GM19463 (cell line): Measurements from ENCODE around the gene TPCN2.
A peak's percentile ranks its signal among the peaks of the same experiment; 100 is the strongest.

Source experiments
- ATAC-seq: cut with Tn5 transposase; IDR thresholded peaks from one replicate; pipeline ENCODE4 v1.9.1; 2021; ENCODE audit warnings: mild to moderate bottlenecking, moderate library complexity; ENCODE audit not compliant: unreplicated experiment

Gene TPCN2

DNA sequence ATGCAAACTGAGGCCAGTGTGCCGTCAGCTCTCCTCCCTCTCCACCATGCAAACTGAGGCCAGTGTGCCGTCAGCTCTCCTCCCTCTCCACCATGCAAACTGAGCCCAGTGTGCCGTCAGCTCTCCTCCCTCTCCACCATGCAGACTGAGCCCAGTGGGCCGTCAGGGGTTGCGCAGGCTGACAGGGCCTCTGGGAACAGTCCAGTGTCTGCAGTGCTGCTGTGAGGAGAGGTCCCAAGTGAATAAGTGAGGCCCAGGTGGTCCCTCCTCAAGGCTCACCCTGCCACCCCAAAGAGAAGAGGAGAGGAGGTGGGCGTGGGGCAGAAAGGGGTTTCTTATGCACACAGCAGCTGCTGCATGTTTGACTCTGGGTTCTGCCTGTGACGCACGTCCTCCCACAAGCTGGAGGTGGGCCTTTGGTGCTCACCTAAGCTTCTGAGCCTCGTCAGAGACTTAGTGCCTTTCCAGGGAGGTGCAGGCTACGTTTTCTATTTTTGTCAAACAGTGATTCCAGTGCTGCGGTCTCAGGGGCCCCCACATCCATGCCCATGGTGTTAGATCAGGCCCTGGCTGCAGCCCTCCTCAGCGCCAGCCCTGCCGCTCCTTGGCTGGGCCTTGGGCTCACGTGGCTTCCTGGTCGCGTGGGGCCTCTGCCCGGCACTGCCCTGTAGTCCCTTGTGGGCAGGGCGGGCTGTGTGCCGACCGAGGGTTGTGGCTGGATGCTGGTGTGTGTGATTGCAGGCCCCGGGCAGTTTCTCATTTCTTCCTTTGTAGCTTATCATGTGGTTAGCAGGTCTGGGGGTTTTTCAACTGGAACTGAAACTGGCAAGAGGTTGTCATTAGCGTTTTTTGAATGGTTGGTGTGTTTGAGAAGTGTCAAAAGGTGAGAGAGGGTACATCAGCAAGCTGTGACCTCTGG, 7.1 kb downstream of the TPCN2 start:
- ATAC-seq: peak; percentile 92

DNA sequence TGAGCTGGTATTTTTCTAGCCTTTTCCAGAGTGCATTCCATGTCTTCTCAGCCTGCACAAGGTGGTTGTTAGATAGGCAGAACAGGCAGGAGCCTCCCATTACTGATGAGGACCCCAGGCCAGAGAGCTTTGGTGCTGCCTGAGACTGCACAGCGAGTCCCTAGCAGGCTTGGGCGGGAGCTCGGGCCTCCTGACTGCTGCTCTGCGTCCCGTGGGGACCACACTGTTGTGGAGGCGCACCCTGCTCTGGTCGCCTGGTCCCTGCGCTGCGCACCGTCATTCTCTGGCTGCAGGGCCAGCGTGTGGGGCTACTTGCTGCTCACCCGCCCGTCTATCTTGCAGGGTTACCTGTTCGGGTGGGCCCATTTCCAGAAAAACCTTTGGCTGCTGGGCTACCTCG, 8.5 kb downstream of the TPCN2 start:
- ATAC-seq: no peak

DNA sequence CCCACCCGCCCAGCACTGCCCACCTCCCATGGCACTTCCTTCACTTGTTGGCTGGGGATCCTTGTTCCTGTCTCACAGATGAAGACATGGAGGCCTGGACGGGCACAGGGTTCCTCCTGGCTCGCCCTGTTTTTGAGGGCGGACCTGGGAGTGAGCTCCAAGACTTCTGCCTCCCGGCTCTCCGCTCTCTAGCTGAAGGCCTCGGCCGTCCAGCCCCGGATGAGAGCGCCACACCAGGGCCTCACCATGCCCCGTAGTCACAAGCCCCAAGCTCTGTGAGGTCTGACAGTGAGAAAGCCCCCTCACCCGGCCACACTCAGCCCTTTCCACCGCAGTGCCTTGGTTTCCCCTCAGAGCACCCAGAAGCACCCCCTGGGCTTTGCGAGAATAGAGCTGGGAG, 9.1 kb downstream of the TPCN2 start:
- ATAC-seq: no peak

DNA sequence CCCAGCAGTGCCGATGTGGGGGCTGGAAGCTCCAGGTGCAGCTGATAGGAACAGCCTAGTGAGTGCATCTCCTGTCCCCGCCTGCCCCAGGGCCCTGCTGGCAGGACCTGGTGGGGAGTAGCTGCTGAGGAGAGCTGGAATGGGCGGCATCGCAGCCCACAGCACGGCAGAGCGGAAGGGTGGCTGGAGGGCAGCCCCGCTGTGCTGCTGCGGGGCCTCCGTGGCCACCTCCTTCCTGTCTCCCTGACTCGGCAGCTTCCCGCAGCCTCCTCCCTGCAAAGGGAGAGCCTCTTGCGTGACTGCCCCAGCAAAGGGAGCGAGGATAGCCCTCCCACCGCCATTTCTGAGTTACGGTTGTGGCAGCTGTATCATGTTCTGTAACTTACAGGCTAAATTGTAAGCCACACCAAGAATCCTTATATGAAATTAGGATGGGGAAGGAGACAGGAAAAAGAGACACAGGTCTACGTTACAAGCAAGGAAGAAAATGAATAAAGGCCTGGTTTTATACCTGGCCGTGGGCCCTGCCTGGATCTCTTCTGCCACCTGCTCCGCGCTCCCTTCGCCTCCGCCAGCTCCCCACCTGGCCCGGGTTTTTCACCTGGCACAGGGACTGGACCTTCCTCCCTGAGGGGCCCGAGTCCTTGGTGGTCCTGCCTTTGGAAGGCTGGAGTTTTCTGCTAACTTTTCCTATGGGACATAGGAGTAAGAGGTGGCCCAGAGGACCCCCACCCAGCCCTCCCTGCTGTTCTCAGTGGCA, 10.0 kb downstream of the TPCN2 start:
- ATAC-seq: no peak

DNA sequence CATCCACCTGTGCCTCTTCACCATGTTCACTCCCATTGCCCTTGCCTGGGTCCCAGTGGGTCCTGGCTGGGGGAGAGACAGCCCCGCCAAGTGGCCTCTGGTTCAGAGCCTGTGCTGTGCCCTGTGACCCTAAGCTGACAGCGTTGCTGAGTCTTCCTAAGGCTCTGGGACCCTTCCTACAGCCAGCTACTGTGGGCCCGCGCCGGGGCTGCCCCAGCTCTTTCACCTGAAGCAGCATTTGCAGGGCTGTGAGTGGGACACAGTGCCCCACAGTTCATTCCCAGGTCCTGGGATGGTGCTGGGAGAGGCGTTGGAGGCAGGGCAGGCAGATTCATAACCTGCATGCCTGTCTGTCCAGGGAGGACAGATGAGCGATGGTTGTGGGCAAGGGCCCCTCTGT, 10.7 kb downstream of the TPCN2 start:
- ATAC-seq: no peak

DNA sequence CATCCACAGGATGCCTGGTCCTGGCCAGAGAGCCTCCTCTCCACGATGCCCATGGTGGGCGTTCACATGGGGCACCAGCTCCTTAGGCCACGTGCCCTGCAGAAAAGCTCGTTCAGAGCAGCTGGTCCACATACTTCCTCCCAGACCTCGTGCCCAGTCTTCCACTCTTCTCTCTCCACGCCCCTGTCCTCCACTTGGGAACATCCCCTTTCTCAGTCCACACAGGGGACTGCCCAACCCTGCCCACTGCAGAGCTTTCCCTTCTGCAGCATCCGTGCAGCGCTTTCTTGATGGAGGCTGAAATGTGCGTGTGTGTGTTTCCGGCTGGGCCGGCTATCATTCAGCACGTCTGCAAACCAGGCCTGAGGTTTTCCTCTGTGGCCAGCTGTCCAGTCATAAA, 11.3 kb downstream of the TPCN2 start:
- ATAC-seq: no peak

DNA sequence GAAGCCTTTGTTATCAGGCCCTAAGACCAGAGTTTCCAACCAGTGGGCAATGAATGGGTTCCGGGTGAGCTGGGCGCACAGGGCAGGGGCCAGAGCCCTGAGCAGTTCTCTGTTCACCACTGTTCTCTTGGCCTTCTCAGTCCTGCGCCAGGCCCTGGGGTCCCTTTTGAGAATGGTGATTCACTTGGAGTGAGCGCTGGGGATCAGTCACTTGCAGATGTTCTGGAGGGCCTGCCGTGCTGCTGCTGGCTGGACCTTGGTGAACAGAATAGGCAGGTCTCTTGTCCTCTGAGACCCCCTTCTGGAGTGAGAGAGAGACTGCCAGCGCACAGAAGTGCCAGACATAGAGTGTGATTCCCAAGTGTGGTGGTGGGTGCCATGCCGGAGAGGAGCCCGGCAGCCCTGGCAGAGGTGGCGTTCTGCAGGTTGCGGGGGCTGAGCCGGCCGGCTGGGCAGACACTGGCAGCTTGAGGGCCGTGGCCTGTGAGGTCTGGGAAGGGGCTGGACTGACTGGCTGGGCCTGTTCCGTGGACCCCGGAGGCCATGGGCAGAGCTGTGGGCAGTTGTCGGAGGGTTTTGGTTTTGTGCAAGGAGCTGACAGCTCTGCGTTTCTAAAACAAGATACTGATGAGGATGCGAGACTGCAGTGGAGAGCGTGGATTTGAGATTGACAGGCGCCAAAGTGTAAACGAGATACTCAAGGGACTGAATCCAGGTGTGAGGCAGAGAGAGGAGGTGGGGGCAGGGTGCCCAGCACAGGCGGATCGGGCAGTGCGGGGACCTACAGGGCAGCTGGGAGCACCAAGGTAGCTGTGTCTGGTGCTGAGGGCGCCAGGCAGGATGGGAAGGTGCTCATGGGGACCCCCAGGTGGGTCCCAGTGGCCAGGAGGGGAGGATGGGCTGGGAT, 12.3 kb downstream of the TPCN2 start:
- no peak for ATAC-seq

DNA sequence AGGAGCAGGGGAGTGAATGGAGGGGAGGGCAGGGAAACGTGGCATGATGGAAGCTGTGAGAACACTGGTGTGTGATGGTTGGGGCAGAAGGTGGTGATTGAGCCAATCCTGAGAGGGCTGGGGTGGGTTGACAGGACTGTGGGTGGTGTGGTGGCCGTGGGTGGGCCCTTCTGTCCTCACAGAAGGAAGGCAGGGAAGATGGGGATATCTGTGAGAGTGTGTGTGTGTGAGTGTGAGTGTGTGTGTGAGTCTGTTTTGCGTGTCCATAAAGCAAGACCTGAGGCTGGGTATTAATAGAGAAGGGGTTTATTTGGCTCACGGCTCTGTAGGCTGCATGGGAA, 13.0 kb downstream of the TPCN2 start:
- ATAC-seq: no peak

DNA sequence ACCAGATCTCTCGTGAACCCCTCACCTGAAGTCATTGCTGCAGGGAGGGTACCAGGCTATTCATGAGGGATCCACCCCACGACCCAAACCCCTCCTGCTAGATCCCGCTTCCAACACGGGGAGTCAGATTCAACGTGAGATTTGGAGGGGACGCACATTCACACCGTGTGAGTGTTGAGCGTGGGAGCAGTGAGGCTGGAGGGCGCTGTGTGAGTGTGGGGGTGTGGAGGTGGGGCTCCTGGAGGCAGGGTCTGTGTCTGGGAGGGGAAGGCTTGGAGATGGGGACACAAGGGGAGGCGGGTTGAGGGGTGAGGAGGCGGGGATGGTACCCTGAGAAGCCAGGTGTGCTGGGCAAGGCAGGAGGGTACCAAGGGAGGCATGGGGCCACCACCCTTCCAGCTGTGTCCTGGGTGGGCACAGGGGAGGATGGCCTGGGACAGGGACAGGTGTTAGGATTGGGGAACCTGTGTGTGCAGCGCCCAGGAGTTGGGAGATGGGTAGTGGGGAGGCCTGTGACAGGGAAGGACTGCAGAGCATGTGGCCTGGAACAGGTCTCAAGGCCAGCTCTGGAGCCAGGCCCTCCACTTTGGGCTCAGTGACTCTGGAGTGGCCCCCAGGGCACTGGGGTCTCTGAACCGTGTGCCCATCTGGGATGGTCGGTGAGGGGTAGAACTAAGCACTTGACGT, 13.6 kb downstream of the TPCN2 start:
- ATAC-seq: no peak

DNA sequence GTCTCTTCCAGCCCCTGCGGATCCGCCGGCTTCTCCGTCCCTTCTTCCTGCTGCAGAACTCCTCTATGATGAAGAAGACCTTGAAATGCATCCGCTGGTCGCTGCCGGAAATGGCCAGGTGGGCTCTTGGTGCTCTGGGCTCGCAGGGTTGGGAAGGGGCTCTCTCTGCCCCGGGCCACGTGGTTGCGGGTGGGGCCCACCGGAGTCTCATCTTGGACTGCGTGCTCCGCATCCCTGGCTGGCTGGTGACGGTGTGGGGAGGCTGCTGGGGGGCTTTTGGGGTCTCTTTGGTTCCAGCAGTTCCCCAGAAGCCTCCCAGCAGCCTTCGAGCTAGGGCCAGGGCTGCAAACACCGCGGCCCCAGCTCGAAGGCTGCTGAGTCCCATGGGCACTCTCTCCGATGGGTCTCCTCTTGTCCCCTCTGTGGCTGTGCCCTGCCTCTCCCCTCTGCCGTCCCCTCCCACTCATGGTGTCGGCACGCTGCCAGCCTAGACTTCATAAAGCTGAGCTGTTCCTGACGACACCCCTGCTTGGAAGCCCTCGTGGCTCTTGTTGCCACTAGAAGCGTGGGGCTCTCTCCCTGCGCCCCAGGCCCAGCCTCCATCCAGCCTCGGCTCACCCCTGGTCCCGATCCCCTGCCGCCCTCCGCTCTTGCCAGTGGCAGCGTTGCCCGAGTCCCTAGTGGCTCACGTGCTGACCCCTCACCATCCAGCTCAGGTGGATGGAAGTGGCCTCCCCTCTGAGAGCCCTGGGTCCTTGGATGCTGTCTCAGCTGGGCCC, 14.3 kb downstream of the TPCN2 start:
- ATAC-seq: no peak

DNA sequence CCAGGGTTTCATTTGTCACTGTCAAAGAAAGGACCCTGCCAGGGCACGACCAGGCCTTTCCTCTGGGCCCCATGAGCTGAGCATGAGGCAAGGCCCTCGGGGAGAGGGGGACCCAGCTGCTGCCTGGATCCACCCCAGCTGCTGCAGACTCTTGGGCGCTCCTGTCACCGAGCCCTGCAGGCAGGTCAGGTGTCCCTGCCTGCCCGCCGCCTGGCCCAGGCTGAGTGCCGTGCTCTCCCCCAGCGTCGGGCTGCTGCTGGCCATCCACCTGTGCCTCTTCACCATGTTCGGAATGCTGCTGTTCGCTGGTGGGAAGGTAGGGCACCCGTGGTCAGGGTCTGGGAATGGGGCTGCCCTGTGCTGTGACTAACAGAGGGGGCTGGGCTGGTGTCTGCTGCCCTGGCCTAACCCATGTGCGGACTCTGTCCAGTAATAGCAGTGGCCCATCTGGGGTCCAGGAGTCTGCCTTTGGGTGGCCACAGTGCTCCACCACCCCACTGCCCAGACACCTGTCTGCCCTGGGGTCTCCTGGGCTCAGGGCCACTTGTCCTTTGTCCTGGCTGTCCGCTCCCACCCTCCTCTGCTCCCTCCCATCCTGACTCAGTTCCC, 15.0 kb downstream of the TPCN2 start:
- ATAC-seq: no peak

DNA sequence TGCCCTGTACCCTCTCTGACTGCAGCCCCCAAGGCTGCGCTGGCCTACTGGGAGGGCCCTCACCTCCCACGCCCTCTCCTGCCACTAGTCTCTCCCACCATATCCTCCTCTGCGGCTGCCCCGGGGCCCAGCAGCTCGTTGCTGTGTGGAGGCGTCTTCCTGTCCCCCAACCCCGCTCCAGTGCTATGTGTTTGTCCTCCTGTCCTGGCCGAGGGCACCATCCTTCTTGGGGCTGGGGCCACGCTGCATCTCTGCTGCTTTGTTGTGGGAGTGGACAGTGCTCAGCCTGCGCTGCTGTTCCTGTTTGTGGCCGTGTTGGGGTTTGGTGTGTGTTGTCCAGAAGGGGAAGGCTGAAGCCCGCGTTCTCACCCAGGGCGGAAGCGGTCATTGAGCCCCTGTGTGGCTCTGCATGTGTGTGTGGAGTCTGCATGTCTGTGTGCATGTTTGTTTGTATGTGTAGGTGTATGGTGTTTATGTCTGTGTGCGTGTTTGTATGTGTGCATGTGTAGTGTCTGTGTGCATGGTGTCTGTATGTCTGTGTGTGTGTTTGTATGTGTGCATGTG, 15.7 kb downstream of the TPCN2 start:
- no peak for ATAC-seq

DNA sequence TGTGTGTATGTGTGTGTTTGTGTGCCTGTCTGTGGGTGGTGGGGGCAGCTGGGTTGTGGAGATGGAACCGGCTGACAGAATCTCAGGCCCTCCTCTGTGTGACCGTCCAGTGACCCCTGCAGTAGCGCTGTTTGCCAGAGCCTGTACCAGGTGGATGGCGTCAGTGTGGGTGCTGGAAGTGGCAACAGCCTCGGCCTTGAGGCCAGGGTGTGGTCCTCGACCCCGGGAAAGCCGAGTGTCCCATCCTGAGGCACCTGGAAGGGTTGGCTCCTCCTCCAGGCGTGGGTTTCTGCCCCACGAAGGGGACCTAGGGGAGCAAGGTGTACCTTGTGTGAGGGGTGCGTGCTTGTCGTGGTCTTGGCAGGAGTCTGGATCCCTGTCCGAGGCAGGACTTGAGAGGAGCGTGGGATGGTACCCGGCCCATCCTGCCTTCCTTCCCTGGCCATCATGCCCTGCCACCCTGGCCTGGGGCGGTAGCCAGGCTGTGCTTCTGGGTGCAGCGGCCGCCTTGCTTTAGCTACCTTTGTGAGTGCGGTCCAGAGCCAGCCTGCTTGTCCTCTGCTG, 16.5 kb downstream of the TPCN2 start:
- no peak for ATAC-seq

DNA sequence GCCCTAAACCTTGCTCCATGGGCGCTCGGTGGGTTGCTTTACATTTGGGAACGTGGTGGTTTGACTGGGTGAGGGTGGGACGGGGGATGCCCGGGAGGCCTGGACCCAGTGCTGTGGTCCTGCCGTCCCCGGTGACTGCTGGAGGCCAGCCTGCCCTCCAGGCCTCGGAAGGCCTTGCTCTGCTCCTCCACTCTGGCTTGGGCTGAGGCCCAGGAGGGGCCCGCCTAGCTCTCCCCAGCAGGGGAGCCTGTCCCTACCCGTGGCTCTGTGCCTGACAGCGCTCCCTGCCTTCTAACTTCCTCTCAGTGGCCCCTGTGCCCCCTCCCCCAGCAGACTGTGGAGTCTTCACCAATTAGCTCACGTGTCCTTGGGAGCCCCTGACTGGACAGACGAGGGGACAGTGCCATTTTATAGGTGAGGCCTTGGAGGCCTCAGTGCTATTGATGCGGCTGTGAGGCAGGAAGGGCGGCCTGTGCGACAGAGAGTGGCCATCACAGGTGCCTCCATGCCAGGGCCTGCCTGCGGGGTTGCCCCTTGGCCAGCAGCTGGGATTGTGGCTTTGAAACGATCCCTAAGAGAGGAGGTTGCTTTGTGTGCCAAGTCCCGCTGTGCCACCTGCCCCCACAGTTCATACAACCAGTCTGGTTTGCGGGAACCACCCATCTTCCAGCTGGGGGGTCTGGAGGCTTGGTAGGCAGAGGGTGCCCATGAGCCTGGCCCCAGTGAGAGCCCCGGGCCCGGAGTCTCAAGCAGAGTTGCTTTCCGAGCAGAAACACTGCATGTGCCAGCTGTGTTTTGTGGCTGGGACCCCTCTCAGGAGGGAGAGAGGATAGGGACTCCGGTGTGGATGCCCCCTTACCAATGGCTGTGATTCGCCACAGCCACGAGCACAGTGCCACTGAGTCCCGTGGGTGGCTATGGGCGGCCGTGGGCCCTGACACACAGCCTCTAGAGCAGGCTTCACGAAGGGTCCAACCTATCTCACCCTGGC, 17.7 kb downstream of the TPCN2 start:
- ATAC-seq: no peak

DNA sequence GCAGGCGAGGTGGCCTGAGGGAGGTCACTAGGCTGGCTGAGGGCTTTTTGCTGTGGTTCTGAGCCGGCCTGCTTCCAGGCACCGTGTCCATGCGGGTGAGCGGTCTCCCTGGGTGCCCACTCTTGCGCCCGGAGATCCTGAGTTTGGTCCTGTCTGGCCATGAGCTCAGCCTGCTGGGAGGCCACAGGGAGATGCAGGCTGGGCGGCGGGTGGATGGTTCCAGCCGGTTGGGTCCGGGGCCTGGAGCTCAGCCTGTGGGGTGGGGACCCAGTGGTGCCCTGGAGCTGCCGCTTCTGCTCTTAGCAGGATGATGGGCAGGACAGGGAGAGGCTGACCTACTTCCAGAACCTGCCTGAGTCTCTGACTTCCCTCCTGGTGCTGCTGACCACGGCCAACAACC, 18.5 kb downstream of the TPCN2 start:
- ATAC-seq: no peak

DNA sequence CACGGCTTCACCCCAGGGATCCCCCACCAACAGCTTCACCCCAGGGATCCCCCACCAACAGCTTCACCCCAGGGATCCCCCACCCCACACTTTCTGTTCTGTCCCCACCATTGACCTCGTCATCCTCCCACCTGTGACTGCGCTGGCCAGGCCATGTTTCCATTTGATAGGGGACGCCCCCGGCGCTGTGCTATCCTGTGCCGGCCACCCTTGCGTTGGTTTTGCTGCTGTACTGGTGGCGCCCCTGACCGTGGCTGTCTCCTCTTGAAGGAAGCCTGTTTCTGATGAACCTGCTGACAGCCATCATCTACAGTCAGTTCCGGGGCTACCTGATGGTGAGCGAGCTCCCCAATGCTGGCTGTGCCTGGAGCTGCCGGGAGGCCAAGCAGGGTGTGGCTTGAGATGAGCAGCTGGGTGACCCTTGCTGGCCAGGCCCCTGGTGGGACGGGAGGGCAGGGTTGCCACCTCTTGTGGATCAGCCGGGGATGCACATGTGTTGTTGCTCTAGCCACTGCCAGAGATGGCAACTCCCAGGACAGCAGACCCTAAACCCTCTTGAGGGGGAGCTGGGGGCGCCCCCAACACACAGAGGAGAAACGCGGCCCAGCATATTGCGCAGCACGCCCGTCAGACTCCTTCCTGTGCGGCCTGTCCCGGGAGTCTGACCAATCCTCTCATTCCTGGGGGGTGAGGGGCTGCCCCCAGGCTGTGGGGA, 22.5 kb downstream of the TPCN2 start:
- ATAC-seq: no peak

DNA sequence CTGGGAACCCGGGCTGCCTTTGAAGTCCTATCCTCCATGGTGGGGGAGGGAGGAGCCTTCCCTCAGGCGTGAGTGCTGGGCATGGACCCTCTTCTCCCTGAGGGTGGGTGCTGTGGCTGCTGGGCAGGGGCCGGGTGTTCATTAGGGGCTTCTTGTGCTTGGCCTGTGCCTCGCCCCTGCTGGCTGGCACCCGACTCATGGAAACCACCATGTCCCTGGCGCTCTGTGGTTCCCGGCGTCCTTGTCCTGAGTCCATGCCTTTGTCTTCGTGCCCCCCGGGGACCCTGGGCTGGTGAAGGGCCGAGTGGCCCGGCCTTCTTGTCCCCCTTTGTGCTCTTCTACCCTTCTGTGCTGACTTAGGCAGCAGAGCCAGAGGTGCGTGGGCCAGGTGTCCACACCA, 23.2 kb downstream of the TPCN2 start:
- ATAC-seq: no peak
